GM19468 (cell line): ENCODE results near the gene VWA3B.
"Not testable (repeated sequence)": the region's sequence is repeated elsewhere in the genome, so short reads cannot be mapped to it uniquely, and the experiment has no call there.

Experiments used
- ATAC-seq: cut with Tn5 transposase; IDR thresholded peaks from one replicate; pipeline ENCODE4 v1.9.1; 2021; ENCODE audit warnings: mild to moderate bottlenecking, moderate library complexity, moderate number of reproducible peaks; ENCODE audit not compliant: unreplicated experiment; ENCODE audit errors: extremely low read depth

The VWA3B gene

DNA sequence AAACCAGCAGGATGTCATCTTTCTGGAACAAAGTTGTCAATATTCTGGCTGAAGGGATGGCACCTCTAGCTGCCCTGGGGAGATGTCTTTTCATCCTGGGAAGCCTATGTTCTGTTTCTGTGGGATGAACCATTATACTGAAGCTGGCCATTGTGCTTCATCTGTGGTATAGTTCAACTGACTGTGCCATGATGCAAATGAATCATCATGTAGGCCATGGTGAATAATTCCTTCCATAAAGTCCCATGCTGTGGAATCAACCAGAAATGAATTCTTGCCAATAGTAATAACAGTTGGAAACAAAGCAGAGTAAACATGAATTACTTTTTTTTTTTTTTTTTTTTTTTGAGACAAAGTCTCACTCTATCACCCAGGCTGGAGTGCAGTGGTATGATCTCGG is 195.1 kb downstream of the VWA3B start:
- no peak for ATAC-seq

DNA sequence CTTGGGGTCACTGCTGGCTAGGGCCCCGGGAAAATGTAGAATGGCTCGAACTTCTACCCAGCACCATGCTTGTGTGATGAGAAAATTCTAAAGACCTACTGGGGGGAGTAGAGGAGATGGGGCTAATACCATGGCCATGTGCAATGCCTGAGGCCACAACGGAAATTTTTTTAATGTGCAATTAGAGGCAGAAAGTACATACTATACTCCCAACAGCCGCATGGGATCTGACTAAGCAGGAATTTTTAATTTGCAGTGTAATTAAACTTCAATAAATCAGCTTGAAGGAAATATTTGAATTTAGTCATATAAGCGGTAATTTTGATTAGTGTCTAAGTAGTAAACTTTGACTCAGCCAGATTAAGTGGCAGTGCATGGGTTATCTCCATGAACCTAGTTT is 206.1 kb downstream of the VWA3B start:
- no peak for ATAC-seq

DNA sequence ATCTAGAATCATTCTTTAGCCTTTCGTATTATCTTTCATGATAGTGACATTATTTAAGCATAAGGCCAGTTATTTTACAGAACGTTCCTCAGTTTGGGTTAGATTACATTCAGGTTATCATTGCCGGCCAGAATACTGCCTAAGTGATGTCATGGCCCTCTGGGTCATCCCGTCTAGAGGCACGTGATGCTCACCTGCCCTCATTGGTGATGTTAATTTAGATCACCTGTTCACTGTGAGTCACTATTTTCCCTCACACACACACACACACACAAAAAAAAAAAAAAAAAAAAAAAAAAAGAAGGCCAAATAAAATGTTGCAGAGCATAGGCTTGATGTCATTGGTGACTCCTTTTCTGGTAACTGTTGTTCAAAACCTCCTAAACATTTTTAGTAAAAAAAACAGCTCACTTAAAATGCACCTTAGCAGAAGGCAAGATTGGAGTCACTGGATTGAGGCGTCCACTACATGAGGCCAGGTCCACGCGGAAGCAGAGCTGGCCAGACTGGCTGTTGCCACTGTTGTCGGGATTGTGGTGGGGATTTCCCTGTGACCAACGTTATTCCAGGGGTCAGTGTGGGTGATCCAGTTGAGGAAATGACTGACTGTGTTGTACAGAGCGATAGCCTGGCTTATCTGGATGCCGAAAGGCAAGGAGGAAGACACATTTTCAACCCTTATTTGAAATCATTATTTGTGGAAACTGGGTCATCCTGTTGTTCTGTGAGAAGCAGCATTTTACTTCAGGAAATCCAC is 207.1 kb downstream of the VWA3B start:
- no peak for ATAC-seq

DNA sequence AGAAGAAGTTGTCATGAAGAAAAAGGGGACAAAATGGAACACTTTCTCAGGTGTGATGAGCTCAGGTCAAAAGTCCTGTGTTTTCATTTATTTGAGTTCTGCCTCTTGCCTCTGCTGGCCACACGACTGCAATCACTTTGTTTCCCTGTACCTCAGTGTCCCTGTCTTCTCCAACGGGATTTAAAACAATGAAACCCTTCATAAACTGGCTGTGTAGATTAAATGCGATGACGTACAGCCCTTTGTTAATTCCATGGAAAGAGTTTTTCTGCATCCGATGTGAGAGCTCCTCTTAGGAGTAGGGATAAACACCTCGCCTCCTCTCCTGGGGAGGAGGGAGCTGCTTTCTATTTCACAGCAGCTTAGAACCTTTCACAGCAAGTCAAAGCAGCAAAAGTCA is 207.7 kb downstream of the VWA3B start:
- no peak for ATAC-seq

DNA sequence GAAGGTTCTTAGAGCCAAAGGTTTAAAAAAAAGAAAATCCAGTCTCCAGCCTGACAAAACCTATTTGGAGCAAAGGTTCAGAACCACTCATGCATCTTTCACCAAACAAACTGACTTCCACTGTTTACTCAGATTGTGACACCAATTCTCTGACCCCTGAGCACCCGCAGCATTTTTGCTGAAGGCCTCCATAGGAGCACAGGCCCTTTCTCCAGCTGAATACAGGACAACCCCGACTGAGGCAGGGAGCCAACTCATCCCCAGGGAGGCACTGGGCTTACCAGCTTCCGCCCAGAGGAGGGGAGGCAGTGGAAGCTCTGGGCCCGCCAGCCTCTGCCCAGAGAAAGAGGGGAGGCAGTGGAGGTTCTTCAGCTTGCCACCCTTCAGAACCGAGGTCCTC is 208.3 kb downstream of the VWA3B start:
- no peak for ATAC-seq

DNA sequence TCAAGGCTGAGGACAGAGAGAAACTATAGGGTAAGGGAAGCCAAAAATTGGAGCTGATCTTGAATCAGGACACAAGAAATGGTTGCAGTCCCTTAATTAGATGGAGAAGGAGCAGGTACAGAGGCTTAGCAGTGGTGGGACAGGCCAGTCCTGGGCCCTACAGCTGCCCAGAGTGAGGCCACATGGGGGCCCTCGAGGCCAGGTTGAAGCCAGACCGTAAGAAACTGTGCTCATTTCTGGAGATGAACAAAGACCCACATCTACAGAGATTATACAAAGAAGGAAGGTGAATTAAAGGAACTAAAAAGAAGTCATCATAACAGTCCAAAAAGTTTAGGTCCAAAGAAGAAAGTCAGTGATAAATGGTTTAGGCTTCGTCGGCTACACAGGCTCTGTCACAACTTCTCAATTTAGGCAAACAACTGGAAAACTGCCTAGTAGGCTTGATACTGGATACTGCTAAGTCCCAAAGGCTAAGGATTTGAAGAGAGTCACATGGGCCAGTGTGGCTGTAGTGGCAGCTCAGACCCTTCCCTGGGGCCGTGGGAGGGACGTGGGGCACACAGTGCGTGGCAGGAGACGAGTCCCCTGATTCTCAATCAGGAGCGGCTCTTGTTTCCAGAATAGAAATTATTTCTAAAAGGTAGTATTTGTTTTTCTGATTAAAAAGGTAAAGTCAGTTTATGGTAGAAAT is 208.9 kb downstream of the VWA3B start:
- no peak for ATAC-seq

DNA sequence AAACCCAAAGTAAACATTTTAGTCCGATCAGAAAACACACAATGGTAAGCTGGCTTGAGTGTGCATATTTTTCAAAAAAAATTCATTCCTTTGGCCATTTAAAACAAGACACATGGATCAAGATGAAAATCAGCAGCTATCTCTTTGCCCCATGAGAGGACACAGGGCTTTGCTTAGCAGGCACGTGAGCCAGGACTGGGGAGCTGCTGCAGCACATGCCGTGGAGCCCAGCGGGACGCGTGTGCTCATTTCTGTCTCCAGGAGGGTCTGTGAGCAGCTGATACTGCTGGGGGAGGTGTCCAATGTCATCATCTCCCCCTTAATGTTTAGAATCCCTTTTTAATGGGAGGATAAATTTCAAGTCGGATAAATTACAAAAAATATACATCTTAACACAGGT is 209.5 kb downstream of the VWA3B start:
- no peak for ATAC-seq

DNA sequence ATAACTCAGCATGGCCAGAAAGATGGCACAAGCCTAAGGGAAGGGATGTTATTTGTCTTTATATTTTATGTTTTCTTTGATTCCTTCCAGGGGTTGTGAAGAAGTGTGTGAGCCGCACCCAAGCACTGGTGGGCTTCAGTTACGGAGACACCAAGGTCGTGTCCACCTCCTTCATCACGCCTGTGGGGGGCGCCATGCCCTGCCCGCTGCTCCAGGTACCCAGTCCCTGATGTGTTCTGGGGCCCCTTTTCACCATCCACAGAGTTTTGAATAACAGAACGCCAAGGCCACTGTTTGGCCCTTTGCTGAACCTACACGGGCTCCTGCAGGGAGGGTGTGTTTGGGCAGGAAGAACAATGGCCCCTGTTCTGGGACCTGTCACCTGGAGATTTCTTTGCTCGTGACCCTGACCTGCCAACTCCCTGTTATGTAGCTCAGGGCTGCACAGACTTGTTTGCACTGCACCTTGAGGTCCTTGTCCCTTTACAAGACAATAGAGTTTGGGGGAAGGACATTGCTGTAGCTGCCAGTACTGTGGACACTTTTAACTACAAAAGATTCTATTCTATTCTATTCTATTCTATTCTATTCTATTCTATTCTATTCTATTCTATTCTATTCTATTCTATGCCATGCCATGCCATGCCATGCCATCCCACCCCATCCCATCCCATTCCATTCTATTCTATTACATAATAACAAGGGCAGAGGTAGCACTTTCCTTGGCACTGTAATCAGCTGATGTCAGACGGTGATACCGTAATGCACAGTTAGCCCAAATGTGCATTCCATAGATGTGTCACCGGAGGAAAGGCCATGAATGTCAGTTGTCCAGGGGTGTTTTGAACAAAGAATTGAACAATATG is 211.1 kb downstream of the VWA3B start:
- ATAC-seq = no peak

DNA sequence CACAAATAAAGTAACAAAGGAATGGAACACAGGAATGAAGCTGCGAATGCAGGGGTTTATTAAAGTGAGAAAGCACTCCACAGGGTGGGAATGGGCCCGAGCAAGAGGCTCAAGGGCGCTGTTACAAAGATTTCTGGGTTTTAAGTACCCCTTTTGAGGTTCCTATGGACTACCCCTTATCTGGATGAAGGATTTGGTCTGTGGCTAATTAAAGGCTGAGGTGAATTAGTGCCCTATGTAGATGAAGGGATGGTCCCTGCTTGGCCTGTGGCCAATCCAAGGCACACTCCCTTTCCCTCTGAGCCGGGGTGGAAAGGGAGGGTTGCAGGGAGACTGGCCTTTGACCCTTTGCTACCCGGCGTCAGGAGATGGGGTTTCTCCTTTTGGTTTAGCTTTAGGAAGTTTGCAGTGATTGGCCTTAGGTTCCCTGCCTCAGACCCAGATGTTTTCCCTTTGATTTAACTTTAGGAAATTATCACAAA is 211.8 kb downstream of the VWA3B start:
- no peak for ATAC-seq

DNA sequence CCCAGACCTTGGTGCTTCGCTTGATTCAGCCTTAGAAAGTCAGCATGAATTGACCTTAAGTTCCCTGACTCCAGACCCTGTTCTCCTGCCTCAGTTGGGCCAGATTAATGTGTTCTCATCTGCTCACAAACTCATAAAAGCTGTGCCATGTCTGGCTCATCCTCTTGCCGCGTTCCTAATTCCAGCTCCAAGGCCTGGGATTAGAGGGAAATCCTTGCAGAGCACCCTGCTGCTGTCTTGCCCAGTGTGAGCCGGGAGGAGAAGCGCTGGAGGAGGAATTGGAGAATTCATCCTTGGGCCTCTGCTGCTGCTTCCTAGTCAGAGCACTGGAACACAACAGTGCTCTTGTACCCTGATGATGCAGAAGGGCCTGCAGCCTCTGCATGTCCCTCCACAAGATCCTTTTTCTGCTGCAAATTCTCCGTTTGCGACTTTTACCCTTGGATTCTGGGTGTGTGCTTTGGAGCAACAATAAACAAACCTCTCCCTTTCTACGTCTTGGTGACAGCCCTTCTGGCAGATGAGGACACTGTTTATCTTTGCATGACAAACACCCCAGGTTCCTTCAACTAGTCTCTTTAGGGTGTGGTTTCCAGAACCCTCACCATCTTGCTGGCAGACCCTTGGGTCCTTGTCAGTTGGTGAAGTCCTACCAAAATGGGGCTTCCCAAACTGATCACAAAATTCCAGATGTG is 212.4 kb downstream of the VWA3B start:
- no peak for ATAC-seq

DNA sequence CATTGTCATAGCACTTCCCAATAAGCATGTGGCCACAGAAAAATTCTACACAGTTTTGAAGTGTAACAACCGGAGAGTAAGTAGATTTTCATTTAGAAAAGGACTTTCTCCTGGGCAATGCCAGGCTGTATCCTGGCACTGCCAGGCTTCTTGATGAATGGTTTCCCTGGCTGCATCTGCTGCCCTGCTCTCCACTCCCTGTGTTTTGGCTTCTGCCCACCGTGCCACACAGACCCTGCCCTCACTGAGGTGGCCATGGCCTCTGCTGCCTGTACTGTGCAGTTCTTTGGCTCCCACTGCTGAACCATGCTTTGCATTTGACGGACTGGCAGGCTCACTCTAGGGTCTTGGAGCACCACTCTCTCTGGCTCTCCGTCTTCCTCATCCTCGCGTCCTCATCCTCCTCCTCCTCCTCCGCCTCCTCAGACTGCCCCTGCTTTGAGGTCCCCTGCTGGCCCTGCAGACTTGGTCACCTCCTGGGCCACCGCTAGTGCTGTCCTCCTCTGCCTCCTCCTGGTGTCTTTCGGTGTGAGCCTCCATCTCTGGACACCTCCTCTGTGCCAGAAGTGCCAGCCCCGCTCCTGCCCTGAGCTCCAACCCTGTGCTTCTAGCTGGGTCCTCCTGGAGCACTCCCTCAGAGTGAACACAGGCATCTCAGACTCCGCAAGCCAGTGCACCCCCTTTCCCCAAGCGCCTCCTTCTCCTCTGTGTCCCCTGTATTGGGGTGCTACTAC is 213.3 kb downstream of the VWA3B start:
- ATAC-seq = no peak

DNA sequence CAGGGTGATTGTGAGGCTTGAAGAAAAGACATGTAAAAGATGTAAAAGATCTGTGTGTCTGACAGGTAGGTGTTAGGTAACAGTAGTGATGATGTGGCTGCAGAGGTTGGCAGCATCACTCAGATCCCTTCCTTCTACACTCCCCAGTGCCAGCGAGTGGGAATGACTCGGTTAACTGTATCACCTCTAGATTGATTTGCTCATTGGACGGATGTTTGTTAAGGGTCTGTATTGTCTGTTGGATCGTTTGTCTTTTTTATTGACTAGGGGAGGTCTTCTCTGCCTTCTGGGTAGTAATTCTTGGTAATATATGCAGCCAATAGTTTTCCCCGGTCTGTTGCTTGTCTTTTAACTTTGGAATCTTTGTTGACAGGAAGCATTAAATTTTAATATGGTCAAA is 214.5 kb downstream of the VWA3B start:
- ATAC-seq = no peak

DNA sequence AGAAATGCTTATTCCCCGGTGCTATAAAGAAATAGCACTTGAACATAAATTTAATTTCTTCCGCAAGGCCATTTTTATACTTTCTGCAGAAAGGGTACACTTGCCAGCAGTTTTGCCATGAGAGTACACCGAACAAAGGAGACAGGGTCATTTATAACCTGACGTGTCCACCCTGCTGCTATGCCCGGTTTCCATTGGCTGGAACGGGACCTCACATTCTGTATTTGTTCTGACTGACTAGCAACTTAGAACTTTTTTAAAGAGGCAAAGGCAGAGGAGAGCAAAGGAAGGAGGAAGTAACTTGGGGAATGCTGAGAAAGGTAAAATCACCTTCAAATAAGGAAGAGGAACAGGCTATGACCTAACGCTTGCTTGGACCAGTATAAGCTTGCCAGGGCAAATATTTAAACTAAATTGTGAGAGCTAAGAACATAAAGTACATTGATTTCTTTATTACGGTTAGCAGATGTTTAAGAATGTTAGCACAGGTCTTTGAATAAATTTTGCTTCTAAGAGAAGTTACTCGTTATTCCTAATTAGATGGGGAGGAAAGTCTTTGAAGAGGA is 220.2 kb downstream of the VWA3B start:
- ATAC-seq = not testable (repeated sequence)

DNA sequence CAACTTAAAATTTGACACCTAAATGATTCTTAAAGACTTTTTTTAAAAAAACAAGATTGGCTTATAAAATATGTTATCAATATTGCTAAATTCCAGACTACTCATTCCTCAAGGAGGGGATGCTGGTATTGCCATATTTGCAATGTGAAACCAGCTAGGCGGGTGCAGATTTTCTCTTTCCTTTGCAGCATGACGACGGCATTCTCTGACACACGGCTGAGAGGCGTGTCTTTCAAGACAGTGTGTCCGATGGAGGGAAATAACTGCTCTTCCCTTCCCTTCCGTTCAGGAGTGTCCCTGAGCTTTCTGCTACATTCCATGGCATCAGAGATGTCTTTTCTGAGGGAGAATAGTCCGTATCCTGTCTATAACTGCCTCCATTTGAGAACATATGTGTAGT is 221.1 kb downstream of the VWA3B start:
- no peak for ATAC-seq

DNA sequence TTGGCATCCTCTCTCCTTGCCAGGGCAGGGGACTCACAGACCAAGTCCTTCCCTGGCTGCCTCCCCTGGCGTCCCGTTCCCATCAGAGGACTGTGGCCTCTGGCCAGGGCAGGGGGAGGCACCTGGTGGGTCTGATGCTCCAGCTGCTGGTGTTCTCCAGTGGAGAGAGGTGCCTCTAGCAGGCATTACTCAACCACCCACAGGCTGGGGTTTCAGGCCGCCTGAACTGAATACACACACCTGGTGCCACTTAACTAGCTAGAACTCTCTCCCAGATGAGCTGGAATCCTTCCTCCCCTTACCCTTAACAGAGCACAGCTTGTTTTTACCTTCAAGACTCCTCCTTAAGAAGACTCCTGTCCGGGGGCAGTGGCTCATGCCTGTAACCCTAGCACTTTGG is 221.6 kb downstream of the VWA3B start:
- no peak for ATAC-seq

DNA sequence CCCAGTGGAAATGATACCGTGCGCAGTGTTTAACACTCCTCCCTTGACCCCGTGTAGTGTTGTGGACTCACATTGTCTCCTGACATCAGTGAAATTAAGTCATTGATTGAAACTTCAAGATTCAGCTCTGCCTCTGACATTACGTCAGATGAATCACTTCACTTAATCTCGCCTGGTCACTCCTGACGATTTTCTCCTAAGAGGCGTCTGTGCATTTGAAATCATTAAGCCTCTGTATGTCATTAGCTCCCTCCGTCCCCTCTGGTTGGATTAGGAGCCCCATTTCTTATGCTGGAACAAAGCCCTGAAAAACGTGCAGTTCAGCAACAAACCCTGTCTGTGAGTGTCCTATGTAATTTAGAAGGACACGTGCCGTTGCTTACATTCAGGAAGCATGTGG is 222.6 kb downstream of the VWA3B start:
- no peak for ATAC-seq

DNA sequence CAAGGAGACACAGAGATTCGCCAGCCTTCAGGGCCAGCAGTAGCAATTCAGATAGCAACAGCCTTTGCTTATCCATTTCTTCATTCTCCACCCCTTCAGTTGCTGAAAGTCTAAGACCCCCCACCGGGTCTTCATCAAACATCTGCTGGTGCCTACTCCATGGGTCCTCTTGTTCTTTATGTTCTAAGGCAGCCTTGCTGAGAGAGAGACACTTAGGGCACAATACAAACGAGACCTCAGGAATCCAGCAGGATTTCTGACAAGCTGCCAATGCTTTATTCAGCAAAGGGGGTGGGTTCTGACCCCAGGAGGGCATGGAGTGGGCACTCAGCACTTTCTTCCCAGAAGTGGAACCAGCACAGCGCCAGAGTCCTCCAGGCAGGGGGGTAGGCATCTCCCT is 223.0 kb downstream of the VWA3B start:
- ATAC-seq = no peak

DNA sequence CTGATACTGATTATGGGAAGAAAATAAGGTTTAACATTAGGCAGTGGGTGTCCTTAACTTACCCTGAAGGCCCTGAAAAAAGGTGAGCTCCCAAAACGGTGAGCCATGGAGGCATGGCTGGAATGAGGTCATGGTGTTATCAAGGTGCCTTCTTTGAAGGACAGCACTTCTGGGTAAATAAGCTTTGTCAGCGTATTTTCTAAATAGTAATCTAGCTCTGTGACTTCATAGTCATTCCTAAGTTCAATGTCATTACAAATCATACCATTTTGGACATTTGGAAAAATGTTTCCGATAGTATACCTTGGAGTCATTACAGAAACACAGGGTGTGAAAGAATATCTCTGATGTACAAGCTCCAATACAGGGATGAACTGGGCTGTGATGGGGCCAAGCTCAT is 224.1 kb downstream of the VWA3B start:
- ATAC-seq = no peak

DNA sequence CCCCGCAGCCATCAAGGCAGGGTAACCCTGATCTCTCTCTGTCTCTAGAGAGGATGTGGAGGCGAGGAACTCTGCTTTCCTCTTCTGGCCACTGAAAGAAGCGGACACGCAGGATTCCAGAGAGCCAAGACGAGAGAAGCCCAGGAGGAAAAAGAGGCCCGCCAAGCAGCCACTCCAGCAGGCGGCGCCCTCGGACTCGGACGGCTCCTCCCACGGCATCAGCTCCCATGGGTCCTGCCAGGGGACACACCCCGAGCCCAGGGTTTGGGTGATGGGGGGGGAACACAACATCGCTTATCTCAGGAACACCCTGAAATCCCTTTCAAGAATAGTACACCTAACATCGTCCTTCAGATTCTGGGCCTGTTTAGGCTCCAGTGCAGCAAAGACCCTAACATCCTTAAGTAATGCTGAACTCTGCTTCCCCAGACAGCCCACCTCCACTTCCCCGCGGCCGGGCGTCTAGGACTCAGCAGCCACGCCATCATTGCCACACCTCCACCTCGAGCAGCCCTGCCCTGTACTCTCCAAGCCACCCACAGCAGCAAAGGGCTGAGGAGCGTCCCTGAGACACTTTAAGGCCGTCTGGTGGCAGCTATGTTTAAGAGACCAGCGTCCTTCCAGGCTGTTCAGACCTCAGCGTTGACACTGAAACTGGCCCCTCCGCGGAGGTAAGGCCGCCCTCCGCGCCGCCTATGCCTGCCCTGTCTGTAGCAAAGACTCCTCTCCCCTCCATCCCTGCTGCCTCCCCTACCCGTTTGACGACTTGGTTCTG is 225.0 kb downstream of the VWA3B start:
- ATAC-seq = no peak
